DMS53 (cell line): Measurements from ENCODE around the gene RDH8.

Source experiments
- DNase-seq: peaks from one replicate; lab custom pipeline; 2025; lab: John Stamatoyannopoulos, UW

RDH8 gene

GRCh38 chr19:10037809-10038208, 24.5 kb downstream of the RDH8 start:
- no peak for DNase-seq

- DNase-seq, result peak; percentile 72
These were observed 30.1 kb downstream of the RDH8 start for GRCh38 chr19:10043286-10043927.

- no peak for DNase-seq
These were observed 31.1 kb downstream of the RDH8 start for GRCh38 chr19:10044390-10044789.

GRCh38 chr19:10045371-10045770, 32.1 kb downstream of the RDH8 start:
- DNase-seq, result no peak

GRCh38 chr19:10049626-10050025, 36.3 kb downstream of the RDH8 start:
- DNase-seq, result no peak

GRCh38 chr19:10052602-10053360, 39.5 kb downstream of the RDH8 start:
- no peak for DNase-seq

- no peak for DNase-seq
These were observed 48.5 kb downstream of the RDH8 start for GRCh38 chr19:10061717-10062310.

- DNase-seq, result no peak
These were observed 54.9 kb downstream of the RDH8 start for GRCh38 chr19:10068205-10068604.

GRCh38 chr19:10069046-10069445, 55.8 kb downstream of the RDH8 start:
- no peak for DNase-seq

- no peak for DNase-seq
These were observed 57.6 kb downstream of the RDH8 start for GRCh38 chr19:10070730-10071446.
